ENCODE measurements around the gene TCN2.
"Not testable (repeated sequence)": the region's sequence is repeated elsewhere in the genome, so short reads cannot be mapped to it uniquely, and the experiment has no call there.

Gene TCN2

GRCh38 chr22:30580896-30581295, 26.1 kb upstream of the TCN2 start:
- DNase-seq = no peak

GRCh38 chr22:30582051-30582450, 24.9 kb upstream of the TCN2 start:
- no peak for DNase-seq

DNA sequence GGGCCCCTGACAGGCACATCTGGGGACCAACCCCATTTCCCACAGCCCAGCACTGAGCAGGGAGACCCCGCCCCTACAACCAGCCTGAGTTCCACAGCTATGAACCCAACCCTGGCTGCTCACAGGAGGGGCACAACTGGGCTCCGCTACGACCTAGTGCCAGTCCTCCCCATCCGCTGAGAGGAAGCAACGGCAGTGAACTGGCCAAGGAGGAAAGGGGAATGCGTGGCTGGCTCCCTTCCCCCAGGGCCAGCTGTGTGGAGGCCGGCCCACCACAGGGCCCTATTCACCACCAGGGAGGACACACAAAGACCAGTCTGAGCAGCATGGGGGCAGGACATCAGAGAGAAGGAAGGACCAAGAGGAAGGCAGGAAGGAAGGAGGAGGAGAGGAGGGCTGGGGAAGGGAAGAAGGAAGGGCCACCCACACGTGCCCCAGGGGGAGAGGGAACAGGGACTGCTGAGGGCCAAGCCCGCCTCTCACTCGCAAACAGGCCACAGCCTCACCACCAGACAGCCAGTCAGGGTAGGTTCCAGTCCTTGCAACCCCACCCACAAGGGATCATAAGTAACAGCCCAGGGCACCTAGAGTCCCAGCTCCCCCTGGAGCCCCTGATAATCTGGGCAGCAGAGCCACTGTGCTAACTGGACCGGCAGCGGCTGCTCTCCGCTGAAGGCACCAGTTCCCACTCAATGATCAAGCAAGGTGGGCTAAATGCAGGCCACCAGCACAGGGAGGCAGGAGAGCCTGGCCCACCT, 24.0 kb upstream of the TCN2 start:
- DNase-seq = no peak

DNA sequence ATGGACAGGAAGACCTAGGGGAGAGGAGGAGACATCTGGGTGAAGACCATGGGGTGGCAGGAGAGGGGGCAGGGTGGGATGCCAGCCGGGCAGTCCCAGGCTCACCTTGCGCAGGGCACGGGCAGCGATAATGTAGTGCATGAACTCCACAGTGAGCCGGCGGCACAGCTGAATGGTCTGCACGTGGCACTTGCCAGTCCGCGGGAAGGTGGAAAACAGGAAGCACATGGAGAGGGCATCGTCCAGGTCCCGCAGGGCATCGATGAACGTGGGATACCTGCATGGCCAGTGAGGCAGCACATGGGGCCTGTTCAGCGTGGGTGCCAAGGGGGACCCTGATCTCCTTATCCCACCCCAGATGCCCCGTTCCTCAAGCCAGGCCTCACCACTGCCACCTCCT, 22.5 kb upstream of the TCN2 start:
- DNase-seq = no peak

DNA sequence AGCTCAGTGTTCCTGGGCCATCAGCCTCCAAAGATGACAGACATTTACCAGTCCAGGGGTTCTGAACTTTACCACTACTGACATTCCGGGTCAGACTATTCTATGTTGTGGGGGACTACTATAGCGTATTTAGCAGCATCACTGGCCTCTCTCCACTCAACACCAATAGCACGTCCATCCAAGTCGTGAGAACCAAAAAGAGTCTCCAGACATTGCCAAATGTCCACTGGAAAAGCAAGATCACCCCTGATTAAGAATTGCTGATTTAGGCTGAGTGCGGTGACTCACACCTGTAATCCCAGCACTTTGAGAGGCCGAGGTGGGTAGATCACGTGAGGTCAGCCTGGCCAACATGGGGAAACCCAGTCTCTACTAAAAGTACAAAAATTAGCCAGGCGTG, 20.6 kb upstream of the TCN2 start:
- DNase-seq = no peak

DNA sequence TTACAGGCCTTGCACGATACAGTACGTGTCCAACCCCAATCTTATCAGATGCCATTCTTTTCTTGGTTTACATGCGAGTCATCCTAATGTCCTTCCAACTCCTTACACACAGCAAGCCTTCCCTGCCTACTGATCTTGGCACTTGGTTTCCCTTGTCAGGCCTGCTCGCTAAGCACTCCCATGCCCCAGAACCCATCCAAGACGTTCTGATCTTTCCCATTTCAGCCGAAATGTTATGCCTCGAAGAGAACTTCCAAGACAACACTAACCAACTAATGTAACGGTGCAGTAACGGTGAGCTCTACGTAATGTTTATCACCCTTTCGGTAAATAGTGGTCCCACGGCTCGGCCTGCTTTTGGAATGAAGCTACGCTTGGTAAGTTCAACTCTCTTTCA, 15.8 kb upstream of the TCN2 start:
- DNase-seq = no peak

GRCh38 chr22:30591588-30592359, 15.2 kb upstream of the TCN2 start, which contains the start of gene PES1:
Gene PES1, minus strand, starts transcription at chr22:30591910. Its CDS starts 77 bp downstream, at chr22:30591833.
- DNase-seq = peak; percentile 98

DNA sequence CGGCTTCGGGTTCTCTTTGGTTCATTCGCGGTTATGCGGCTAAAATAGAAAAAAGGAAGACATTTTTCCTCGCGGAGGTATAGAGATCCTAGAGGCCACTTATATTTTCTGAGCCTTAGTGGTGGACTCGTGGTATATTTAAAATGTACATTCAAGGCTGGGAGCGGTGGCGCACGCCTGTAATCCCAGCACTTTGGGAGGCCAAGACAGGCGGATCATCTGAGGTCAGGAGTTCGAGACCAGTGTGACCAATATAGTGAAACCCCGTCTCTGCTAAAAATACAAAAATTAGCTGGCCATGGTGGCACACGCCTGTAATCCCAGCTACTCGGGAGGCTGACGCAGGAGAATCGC, 14.6 kb upstream of the TCN2 start:
- DNase-seq = not testable (repeated sequence)

DNA sequence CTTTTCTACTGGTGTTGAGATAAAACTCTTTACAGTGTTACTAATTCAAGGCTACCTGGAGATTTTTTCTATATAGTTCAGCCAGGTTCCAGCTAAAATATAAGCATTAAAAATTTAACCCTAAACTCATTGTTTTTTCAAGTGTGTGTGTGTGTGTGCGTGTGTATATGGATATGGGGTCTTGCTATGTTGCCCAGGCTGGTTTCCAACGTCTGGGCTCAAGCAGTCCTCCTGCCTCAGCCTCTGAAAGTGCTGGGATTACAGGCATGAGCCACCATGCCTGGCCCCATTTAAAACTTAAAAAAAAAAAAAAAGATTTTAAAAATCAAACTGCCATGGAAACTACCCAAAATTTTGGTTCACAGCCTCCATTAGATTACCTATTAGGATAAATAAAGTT, 10.8 kb upstream of the TCN2 start:
- DNase-seq = no peak

GRCh38 chr22:30596886-30597285, 10.1 kb upstream of the TCN2 start:
- DNase-seq = no peak

GRCh38 chr22:30598986-30599385, 8.0 kb upstream of the TCN2 start:
- no peak for DNase-seq

DNA sequence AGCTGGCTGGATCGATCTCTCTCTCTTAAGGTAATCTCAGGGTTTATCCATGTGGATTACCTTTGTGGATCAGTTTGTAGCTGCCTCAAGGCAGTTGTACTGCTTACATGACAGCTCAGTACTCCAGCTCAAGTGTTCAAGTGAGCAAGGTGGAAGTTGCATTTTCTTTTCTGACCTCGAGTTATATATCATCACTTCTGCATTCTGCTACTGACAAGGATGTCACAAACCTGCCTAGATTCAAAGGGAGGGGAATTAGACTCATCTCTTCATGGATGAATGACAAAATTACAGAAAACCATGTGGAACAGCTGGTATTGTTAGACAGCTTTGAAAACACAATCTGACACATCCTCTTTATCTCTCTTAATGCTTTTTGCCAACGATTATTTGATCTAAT, 6.1 kb upstream of the TCN2 start:
- DNase-seq = no peak

- no peak for DNase-seq
Measured at GRCh38 chr22:30601464-30601863, 5.5 kb upstream of the TCN2 start.

DNA sequence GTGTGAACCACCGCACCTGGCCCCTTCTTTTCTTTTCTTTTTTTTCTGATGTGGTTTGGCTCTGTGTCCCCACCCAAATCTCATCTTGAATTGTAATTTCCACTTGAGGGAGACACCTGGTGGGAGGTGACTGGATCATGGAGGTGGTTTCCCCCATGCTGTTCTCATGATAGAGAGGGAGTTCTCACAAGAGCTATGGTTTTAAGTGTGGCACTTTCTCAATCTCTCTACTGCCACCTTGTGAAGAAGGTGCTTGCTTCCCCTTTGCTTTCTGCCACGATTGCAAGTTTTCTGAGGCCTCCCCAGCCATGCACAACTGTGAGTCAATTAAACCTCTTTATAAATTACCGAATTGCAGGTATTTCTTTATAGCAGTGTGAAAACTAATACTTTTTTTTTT, 4.9 kb upstream of the TCN2 start:
- peak; percentile 29 for DNase-seq

- no peak for DNase-seq
Measured at GRCh38 chr22:30603801-30604200, 3.2 kb upstream of the TCN2 start.

DNA sequence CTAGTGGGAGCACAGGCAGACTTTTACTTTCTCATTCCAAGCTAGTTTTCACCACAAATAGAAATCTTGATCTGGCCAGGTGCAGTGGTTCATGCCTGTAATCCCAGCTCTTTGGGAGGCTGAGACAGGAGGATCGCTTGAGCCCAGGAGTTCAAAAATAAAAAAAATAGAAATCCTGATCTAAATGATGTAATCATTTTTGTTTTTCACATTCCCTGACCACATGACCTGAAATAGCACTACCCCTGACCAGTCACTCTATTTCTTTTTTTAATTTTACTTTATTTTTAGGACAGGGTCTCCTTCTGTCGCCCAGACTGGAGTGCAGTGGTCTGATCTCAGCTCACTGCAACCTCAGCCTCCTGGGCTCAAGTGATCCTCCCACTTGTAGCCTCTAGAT, 2.3 kb upstream of the TCN2 start:
- DNase-seq = no peak

DNA sequence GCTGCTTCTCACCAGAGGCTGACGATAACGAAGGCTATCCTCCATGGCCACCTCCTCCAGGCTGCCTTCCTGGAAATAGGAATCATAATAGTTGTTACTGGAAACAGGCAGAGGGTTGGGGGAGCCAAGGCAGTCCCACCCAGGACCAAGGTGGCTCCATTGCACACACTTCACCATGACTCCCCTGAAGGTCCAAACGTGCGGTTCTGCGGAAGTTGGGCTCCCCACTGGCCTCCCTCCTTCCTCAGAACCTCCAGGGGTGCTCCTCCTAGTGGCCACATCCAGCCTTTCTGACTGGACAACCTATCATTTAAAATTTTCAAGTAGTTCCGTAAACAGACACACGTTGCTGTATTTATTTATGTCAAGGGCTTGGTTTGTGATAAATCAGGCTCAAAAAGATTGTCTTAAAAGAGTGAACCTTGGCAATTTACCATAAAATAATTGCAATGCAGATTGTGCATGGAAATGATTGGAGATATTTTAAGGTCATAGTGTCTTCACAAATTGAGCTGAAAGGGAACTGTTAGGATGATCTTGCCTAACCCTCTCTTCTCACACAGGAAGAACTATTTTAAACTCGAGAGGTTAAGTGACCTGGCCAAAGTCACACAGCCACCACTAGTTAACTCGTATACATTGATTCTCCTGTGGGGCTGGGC, 1.4 kb upstream of the TCN2 start:
- peak; percentile 53 for DNase-seq

GRCh38 chr22:30607300-30607930, 441 bp downstream of the TCN2 start:
- DNase-seq = no peak

GRCh38 chr22:30607939-30608338, 965 bp downstream of the TCN2 start:
- DNase-seq = no peak

DNA sequence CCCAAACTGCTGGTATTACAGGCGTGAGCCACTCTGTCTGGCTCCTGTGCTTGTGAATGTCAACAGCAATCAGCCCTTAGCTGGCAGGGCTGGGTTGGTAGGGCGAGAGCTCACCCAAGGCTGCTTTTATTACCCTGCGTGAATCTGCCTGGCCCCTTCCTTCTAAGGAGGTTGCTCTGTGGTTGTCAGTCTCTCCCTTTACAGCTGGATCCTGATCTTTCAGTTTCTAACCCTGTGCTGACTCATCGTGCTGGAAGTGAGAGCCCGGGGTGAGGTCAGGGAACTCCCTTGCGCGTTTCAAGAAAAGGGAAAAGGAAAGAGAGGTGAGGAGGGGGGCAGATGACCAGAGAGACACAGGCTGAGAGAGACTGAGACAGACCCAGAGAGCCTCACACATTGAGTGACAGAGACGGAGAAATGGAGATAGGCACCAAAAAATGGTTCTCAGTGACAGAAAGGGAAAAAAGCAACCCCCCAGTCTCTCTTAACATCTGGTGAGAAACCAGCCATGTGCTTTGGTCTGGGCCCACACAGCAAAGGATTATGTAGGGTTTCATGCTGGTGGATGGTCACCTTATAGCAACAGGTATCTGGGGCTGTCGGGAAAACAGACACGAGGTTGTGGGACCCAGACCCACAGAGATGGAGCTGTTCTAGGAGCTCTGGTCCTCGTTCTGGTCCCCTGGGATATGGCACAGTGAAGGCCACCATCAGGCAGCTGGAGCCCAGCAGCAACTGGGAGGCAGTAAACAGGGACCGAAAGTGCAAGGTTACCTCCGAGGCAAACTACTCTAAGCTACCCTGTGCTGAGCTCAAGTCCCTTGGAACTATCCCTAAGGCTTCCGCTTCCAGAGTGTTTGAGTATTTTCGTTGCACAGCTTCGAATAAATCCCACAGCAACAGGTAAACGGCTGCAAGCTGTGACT, 2.5 kb downstream of the TCN2 start:
- peak; percentile 14 for DNase-seq

DNA sequence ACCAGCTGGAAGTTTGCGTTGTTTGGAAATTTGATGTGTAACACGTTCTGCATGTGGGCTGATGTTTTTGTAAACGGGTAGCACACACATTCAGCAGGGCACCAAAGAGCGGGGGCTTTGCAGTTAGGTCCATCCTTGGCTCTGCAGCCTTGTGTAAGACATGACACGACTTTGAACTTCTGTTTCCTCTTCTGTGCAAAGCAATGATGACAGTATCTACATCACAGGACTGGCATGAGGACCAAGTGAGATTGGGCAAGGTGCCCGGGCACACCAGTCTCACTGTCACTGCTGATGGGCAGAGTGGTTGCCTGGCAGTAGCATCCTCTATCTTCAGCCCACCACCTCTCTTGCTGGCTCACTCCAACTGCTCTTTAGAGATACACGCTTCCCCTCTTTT, 3.3 kb downstream of the TCN2 start:
- no peak for DNase-seq

- DNase-seq = no peak
Measured at GRCh38 chr22:30611197-30611596, 4.2 kb downstream of the TCN2 start.
